Measurements from ENCODE around the gene VSTM2L.

The VSTM2L gene

DNA sequence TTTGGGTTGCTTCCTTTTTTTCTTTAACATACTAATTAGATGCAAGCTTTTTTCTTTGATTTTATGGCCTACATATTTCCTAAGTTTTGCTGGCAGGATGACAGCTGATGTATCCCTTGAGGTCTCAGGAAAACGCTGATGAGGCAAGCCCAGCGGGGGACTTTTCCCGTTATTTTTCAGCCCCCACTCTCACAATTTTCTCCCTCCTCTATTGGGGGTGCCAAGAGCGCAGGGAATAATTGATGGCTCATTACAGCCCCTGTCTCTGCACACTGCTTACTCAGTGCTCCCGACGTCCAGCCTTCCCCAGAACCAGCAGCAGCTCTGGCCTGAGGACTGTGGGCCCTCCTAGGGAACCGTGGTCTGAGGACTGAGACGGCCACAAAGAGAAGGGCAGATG, 38.6 kb upstream of the VSTM2L start:
- CTCF ChIA-PET: interaction anchor here (2.2 kb wide), 1 partner anchor 357 kb away, joined by 10 read pairs; no protein-coding TSS in a partner anchor
- no peak for DNase-seq (ENCODE audit: low read depth, low spot score)
- POLR2A ChIA-PET: no interaction called here
- TF ChIP-seq, protein P1, sequence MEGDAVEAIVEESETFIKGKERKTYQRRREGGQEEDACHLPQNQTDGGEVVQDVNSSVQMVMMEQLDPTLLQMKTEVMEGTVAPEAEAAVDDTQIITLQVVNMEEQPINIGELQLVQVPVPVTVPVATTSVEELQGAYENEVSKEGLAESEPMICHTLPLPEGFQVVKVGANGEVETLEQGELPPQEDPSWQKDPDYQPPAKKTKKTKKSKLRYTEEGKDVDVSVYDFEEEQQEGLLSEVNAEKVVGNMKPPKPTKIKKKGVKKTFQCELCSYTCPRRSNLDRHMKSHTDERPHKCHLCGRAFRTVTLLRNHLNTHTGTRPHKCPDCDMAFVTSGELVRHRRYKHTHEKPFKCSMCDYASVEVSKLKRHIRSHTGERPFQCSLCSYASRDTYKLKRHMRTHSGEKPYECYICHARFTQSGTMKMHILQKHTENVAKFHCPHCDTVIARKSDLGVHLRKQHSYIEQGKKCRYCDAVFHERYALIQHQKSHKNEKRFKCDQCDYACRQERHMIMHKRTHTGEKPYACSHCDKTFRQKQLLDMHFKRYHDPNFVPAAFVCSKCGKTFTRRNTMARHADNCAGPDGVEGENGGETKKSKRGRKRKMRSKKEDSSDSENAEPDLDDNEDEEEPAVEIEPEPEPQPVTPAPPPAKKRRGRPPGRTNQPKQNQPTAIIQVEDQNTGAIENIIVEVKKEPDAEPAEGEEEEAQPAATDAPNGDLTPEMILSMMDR (IDR thresholded peaks at IDR 0.05; ENCODE audit: insufficient read depth, low read length, missing control alignments): no peak
- no peak overlapping the region for H3K4me3 ChIP-seq (ENCODE audit: low read depth, low read length)

DNA sequence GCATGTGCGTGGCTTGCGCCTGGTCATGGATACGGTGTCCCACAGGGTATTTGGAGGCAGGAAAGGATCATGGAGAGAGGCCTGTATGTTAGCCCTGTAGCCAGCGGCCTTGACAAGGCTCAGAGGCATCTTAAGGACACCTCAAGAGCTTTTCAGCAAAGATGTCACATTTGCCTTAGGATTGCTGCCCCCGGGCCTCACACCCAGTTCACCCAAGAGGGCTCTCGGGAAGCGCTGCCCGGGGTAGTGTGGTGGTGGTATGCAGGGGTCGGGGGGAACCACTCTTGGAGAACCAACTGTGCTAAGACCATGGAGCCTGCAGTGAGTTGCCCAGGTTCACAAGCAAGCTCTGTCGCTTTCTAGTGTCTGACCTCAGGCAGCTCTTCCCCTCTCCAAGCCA, 36.9 kb upstream of the VSTM2L start:
- ChIA-PET CTCF (no interaction called here), POLR2A (no interaction called here)
- no peak for DNase-seq (ENCODE audit: low read depth, low spot score)
- TF ChIP-seq, protein P1 (IDR thresholded peaks at IDR 0.05; ENCODE audit: insufficient read depth, low read length, missing control alignments): no peak
- no peak overlapping the region for H3K4me3 ChIP-seq (ENCODE audit: low read depth, low read length)

DNA sequence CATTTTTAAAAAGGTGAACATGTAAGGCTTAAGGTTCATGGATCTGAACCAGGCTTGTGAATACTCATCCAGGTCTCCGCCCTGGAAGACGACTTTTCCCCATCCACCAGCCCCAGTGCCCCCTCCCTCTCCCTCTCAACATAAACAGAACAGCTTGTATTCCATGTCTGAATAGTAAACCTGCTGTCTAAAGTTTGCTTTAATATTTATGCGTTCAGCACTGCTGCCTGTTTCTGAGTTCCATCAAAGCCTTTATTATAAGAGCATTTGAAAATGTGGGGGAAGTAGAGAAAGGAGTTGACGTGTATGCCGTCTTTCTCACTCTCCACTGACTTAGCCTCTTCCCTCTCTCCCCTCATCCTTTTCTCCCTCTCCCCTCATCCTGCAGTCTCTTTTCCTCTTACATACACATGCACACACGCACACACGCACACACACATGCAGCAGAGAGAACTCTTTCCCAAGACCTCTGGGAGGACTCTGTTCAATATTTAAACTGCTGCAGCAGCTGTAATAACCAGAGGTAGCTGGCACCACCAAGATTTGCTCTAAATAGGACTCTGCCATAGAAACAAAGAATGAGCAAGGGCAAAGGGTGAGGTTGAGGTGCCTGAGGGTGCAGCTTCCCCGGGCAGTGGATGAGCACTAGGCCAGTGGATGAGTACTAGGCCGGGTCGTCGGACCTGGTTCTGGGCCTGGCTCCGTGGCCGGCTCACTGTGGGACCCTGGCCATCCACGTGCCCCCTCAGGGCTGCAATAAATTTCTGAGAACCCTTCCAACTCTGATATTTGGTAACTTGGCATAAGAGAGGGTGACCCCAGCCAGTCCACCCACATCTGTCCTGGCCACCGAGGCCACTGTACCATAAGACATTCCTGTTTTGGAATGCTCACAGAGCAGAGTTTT, 35.4 kb upstream of the VSTM2L start:
- POLR2A ChIA-PET: no interaction called here
- TF ChIP-seq, protein P1 (IDR thresholded peaks at IDR 0.05; ENCODE audit: insufficient read depth, low read length, missing control alignments): no peak
- CTCF ChIA-PET: no interaction called here

DNA sequence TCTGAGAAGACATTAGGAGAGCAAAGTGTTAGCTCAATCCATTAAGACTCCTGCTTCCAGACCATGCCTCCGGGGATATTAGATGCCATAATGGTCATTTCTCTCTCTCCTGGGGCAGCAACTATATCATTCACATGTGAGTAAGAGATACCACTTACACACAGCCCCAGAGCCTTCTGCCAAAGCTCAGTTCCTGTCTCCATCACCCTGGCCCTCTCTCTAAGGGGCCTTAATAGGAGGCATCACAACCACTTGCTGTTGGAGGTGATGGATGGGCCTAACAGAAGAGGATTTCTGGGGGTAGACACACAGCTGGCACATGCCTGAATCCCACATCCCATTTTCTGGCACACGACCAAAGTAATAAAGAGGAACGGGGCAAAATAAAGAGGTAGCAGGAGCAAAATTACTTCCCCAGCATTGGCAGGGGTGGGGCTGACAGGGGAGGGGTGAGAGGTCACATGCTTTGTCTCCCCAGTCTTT, 34.0 kb upstream of the VSTM2L start:
- ChIA-PET POLR2A (no interaction called here), CTCF (no interaction called here)
- no peak overlapping the region for H3K4me3 ChIP-seq (ENCODE audit: low read depth, low read length)
- DNase-seq (ENCODE audit: low read depth, low spot score): no peak
- TF ChIP-seq, protein P1 (IDR thresholded peaks at IDR 0.05; ENCODE audit: insufficient read depth, low read length, missing control alignments): no peak

More for the DNA sequence above, 35.4 kb upstream of the VSTM2L start:
- H3K4me3 ChIP-seq (ENCODE audit: low read depth, low read length): no peak overlapping the region
- DNase-seq (ENCODE audit: low read depth, low spot score): no peak

DNA sequence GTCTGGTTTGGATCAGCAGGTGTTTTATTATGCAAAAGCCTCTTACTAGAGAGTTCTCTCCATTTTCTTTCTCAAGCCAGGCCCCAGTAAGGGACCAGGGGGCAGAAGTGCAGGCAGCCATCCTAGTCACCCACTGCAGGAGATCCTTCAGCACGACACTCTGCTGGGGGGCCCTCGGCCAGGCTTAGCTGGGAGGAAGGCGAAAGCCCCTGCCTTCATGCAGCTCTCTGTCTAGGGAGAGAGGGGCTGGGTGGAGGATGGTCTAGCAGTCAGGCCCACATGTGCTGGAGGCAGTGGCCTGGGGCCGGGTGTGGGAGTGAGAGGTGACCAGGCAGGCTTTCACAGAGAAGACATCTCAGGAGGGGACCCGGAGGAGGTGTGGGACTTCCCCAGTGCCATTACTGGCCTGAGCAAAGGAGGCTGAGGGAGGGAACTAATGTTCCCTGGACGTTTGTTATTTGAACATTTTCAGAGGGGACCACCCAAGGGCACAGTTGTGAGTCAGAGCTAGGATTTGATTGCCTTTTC, 33.5 kb upstream of the VSTM2L start:
- ChIA-PET CTCF (no interaction called here), POLR2A (no interaction called here)
- TF ChIP-seq, protein P1 (IDR thresholded peaks at IDR 0.05; ENCODE audit: insufficient read depth, low read length, missing control alignments): no peak
- DNase-seq (ENCODE audit: low read depth, low spot score): no peak
- no peak overlapping the region for H3K4me3 ChIP-seq (ENCODE audit: low read depth, low read length)

DNA sequence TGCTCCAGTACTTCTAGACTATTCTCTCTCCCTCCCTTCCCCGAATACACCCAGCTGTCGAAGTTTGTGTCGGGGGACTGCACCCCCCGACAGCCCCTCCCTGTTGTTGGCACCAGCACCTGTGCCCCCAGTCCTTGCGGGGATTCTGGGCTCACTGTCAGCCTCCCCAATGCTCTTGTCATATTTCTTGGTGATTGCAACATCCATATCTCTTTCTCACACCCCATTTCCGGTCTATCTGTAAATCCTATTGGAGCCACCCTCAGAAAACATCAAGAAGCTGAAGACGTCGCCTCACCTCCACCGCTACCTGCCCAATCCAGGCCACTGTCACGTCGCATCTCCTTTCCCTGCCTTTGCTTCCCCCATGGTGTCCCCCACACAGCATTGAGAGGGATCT, 32.6 kb upstream of the VSTM2L start:
- no peak overlapping the region for H3K4me3 ChIP-seq (ENCODE audit: low read depth, low read length)
- no peak for DNase-seq (ENCODE audit: low read depth, low spot score)
- TF ChIP-seq, protein P1 (IDR thresholded peaks at IDR 0.05; ENCODE audit: insufficient read depth, low read length, missing control alignments): no peak
- CTCF ChIA-PET: no interaction called here
- POLR2A ChIA-PET: no interaction called here
